Cortex of kidney (tissue), 1 donor: ENCODE results near the gene KCTD17.

Experiments
- DNase-seq: peaks from one replicate; lab custom pipeline; 2025; lab: John Stamatoyannopoulos, UW

KCTD17 gene

GRCh38 chr22:37043209-37043827 lies 8.2 kb upstream of the KCTD17 start:
- DNase-seq, result no peak

- no peak for DNase-seq
These were observed 7.6 kb upstream of the KCTD17 start for GRCh38 chr22:37043828-37044538.

GRCh38 chr22:37044634-37045625 lies 6.6 kb upstream of the KCTD17 start:
- DNase-seq, result no peak

- no peak for DNase-seq
These were observed 5.6 kb upstream of the KCTD17 start for GRCh38 chr22:37045958-37046357.

GRCh38 chr22:37046589-37046988 lies 5.0 kb upstream of the KCTD17 start:
- no peak for DNase-seq

GRCh38 chr22:37047006-37047405 lies 4.5 kb upstream of the KCTD17 start:
- no peak for DNase-seq

- no peak for DNase-seq
These were observed 3.4 kb upstream of the KCTD17 start for GRCh38 chr22:37048133-37048532.

GRCh38 chr22:37049224-37049623 lies 2.3 kb upstream of the KCTD17 start:
- no peak for DNase-seq

- DNase-seq, result no peak
These were observed 629 bp upstream of the KCTD17 start for GRCh38 chr22:37050913-37051312.

- DNase-seq, result no peak
These were observed 1.1 kb downstream of the KCTD17 start for GRCh38 chr22:37052386-37053309.

- no peak for DNase-seq
These were observed 1.9 kb downstream of the KCTD17 start for GRCh38 chr22:37053310-37054055.

GRCh38 chr22:37054056-37054395 lies 2.5 kb downstream of the KCTD17 start:
- DNase-seq, result no peak

- no peak for DNase-seq
These were observed 3.2 kb downstream of the KCTD17 start for GRCh38 chr22:37054600-37055365.

GRCh38 chr22:37056246-37056645 lies 4.7 kb downstream of the KCTD17 start:
- DNase-seq, result no peak

- DNase-seq, result no peak
These were observed 5.7 kb downstream of the KCTD17 start for GRCh38 chr22:37057226-37057625.

- no peak for DNase-seq
These were observed 6.4 kb downstream of the KCTD17 start for GRCh38 chr22:37057796-37058510.

- no peak for DNase-seq
These were observed 7.6 kb downstream of the KCTD17 start for GRCh38 chr22:37058917-37059701.

GRCh38 chr22:37059876-37060449 lies 8.4 kb downstream of the KCTD17 start:
- no peak for DNase-seq
